Neural progenitor cell (in vitro differentiated cells): Measurements from ENCODE around the gene JPH3. TPM values are rescaled to one million over a fixed set of nuclear protein-coding genes. Genes with fewer than 3 reads are reported as not detected.

Source experiments
- DNase-seq: peaks from one replicate; pipeline ENCODE4 v3.0.0-alpha.2; 2016; ENCODE audit warnings: low spot score
- H2AFZ ChIP-seq: fragments of 200-600 bp; sonication (generic); replicated peaks from 2 replicates; pipeline ENCODE4 v1.6.1; 2016; ENCODE audit warnings: antibody characterized with exemption
- H3F3A ChIP-seq: fragments of 200-600 bp; sonication (generic); 2 replicates; pipeline ENCODE4 v1.6.1; 2016; ENCODE audit warnings: antibody characterized with exemption, low read depth
- H3K27ac ChIP-seq: fragments of 200-600 bp; sonication (generic); 2 replicates; pipeline ENCODE4 v1.5.1; 2016; ENCODE audit warnings: mild to moderate bottlenecking
- H3K27me3 ChIP-seq: fragments of 200-600 bp; sonication (generic); 2 replicates; pipeline ENCODE4 v1.6.1; 2016; ENCODE audit warnings: mild to moderate bottlenecking, moderate library complexity
- H3K36me3 ChIP-seq: fragments of 200-600 bp; sonication (generic); 2 replicates; pipeline ENCODE4 v1.5.1; 2016
- H3K4me1 ChIP-seq: fragments of 200-600 bp; sonication (generic); 2 replicates; pipeline ENCODE4 v1.6.1; 2016; ENCODE audit warnings: mixed run types
- H3K4me2 ChIP-seq: fragments of 200-600 bp; sonication (generic); 2 replicates; pipeline ENCODE4 v1.6.1; 2016
- H3K4me3 ChIP-seq: fragments of 200-600 bp; sonication (generic); 2 replicates; pipeline ENCODE4 v1.5.1; 2016
- H3K79me2 ChIP-seq: fragments of 200-600 bp; sonication (generic); 2 replicates; pipeline ENCODE4 v1.6.1; 2016; ENCODE audit warnings: low read depth
- H3K9ac ChIP-seq: fragments of 200-600 bp; sonication (generic); 2 replicates; pipeline ENCODE4 v1.6.1; 2016
- H3K9me3 ChIP-seq: fragments of 200-600 bp; sonication (generic); 2 replicates; pipeline ENCODE4 v1.5.1; 2016; ENCODE audit warnings: low read depth
- H4K20me1 ChIP-seq: fragments of 200-600 bp; sonication (generic); 2 replicates; pipeline ENCODE4 v1.6.1; 2016; ENCODE audit warnings: low read depth
- H3K27ac Mint-ChIP-seq: 3 replicates; pipeline ENCODE4 v1.8.0; 2021; ENCODE audit warnings: mixed read lengths
- H3K27me3 Mint-ChIP-seq: 2 replicates; pipeline ENCODE4 v1.8.0; 2022; ENCODE audit warnings: low read depth, mild to moderate bottlenecking, inconsistent platforms, moderate library complexity, mixed read lengths; ENCODE audit not compliant: insufficient read depth
- H3K36me3 Mint-ChIP-seq: 3 replicates; pipeline ENCODE4 v1.8.0; 2021; ENCODE audit warnings: mixed read lengths
- H3K4me1 Mint-ChIP-seq: 3 replicates; pipeline ENCODE4 v1.8.0; 2021; ENCODE audit warnings: mixed read lengths
- H3K4me3 Mint-ChIP-seq: 3 replicates; pipeline ENCODE4 v1.8.0; 2021; ENCODE audit warnings: mild to moderate bottlenecking, moderate library complexity, mixed read lengths
- H3K9me3 Mint-ChIP-seq: 3 replicates; pipeline ENCODE4 v1.8.0; 2020; ENCODE audit warnings: mixed read lengths
- EZH2 ChIP-seq: fragments of 200-600 bp; sonication (generic); IDR thresholded peaks from 2 replicates; pipeline ENCODE4 v1.6.1; 2017; ENCODE audit warnings: antibody characterized with exemption, mild to moderate bottlenecking, moderate library complexity
- EZH2phosphoT487 ChIP-seq: fragments of 200-600 bp; sonication (generic); IDR thresholded peaks from 2 replicates; pipeline ENCODE4 v1.6.1; 2017; ENCODE audit warnings: antibody characterized with exemption
- total RNA-seq: library from RNA; depleted of rRNA; stranded (reverse); fragments of >200 nt; gene quantifications from 2 replicates; pipeline ENCODE4 v1.2.3, GENCODE V29; 2015; ENCODE audit warnings: low replicate concordance
- TF ChIP-seq, protein P1 (sequence below): fragments of 200-600 bp; sonication (generic); IDR thresholded peaks from 2 replicates; pipeline ENCODE4 v1.5.1; 2017; ENCODE audit warnings: antibody characterized with exemption, mild to moderate bottlenecking

The JPH3 gene
- total RNA-seq, 1 donor from 2014 or later, result 7.1 TPM

DNA sequence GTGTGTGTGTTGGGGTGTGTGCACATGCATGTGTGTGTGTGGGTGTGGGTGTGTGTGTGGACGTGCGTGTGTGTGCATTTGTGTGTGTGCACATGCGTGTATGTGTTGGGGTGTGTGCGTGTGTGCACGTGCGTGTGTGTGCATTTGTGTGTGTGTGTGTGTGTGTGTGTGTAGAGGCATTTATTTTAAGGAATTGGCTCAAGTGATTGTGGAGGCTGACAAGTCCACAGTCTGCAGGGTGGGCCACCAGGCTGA, 37.9 kb upstream of the JPH3 start:
- H3K4me3 Mint-ChIP-seq, result peak overlapping the region; percentile 61
- Histone ChIP-seq H3K27ac (no peak overlapping the region), H3K9ac (no peak overlapping the region), H3K4me1 (no peaks in the 10 kb centered on the region), H3K79me2 (no peaks in the 10 kb centered on the region), H3K9me3 (no peaks in the 10 kb centered on the region), H3K27me3 (no peaks in the 10 kb centered on the region), H3F3A (no peaks in the 10 kb centered on the region), H3K4me2 (no peak overlapping the region), H2AFZ (no peak overlapping the region), H4K20me1 (no peaks in the 10 kb centered on the region), H3K4me3 (no peak overlapping the region), H3K36me3 (no peaks in the 10 kb centered on the region)
- peak overlapping the region; percentile 53 for H3K27ac Mint-ChIP-seq
- no peak for DNase-seq
- peaks cover 14% of the 10 kb centered on the region for H3K27me3 Mint-ChIP-seq
- H3K9me3 Mint-ChIP-seq, result peaks cover 14% of the 10 kb centered on the region
- H3K4me1 Mint-ChIP-seq, result peaks cover 15% of the 10 kb centered on the region
- TF ChIP-seq EZH2 (no peak), EZH2phosphoT487 (no peak)
- TF ChIP-seq, protein P1, sequence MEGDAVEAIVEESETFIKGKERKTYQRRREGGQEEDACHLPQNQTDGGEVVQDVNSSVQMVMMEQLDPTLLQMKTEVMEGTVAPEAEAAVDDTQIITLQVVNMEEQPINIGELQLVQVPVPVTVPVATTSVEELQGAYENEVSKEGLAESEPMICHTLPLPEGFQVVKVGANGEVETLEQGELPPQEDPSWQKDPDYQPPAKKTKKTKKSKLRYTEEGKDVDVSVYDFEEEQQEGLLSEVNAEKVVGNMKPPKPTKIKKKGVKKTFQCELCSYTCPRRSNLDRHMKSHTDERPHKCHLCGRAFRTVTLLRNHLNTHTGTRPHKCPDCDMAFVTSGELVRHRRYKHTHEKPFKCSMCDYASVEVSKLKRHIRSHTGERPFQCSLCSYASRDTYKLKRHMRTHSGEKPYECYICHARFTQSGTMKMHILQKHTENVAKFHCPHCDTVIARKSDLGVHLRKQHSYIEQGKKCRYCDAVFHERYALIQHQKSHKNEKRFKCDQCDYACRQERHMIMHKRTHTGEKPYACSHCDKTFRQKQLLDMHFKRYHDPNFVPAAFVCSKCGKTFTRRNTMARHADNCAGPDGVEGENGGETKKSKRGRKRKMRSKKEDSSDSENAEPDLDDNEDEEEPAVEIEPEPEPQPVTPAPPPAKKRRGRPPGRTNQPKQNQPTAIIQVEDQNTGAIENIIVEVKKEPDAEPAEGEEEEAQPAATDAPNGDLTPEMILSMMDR, result no peak
- no peaks in the 10 kb centered on the region for H3K36me3 Mint-ChIP-seq

DNA sequence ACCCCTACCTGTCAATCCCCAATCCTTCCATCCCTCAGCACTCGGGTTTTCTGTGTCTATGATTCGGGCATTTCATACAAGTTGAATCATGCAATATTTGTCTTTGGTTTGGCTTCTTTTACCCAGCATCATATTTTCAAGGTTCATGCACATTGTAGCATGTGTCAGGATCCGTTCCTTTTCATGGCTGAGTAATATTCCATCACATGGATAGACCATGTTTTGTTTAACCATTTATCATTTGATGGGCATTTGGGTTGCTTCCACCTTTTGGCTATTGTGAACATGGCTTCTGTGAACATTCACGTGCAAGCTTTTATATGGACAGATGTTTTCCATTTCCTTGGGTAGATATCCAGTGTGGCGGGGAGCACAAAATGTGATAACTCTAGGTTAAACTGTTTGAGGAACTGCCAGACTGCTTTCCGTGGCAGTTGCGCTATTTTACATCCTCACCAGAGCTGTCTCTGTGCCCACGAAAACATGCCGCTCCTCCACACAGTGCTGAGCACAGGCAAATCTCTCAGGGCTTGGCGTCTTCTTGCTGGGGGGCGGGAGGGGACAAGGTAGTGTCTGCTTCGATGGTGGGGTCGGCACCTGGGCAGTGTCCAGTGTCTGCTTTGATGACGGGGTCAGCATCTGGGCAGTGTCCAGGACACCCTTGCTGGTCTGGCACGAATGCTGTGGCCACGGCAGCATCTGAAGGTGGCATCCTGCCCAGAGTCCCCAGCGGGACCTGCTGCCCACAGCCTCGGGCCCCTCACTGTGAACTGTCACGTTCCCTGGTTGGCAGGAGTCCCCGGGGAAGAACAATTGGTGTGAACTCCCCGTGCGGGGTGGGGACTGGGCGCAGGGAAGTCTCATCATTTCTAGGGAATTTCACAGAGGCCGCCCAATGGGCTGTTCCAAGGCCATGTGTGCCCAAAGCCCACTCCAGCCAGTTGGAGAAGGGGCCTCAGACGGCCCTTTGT, 32.4 kb upstream of the JPH3 start:
- Histone ChIP-seq H3K9ac (no peak overlapping the region), H3K4me3 (no peak overlapping the region), H3K79me2 (no peaks in the 10 kb centered on the region), H3K36me3 (no peaks in the 10 kb centered on the region), H3F3A (peaks cover 8% of the 10 kb centered on the region), H3K27me3 (no peaks in the 10 kb centered on the region), H3K4me2 (no peak overlapping the region), H3K9me3 (no peaks in the 10 kb centered on the region), H3K27ac (no peak overlapping the region), H4K20me1 (no peaks in the 10 kb centered on the region), H2AFZ (no peak overlapping the region), H3K4me1 (peaks cover 9% of the 10 kb centered on the region)
- Mint-ChIP-seq H3K9me3 (no peaks in the 10 kb centered on the region), H3K27ac (peak overlapping the region; percentile 35), H3K27me3 (peaks cover under 1% of the 10 kb centered on the region), H3K4me3 (no peak overlapping the region), H3K36me3 (no peaks in the 10 kb centered on the region), H3K4me1 (peaks cover 8% of the 10 kb centered on the region)
- no peak for DNase-seq
- no peak for TF ChIP-seq EZH2phosphoT487
- TF ChIP-seq EZH2, result no peak
- TF ChIP-seq, protein P1, result no peak

DNA sequence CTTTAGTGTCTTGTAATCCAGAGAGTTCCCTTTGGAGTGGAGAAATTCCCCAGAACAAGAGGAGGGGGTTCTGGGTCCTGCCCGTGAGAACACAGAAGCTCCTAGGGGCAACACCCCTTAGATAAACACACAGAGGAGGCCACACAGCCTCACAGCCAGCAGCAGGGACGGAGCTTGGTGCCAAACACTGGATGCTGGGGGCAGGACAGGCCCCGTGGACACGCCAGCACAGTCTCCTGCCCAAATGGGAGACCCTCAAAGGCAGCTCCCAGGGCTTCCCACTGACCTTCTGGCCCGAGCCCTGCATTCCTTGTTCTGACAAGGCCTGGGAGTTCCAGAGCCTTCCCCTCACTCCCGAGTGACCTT, 31.8 kb upstream of the JPH3 start:
- Histone ChIP-seq H3K27me3 (no peaks in the 10 kb centered on the region), H3K36me3 (no peaks in the 10 kb centered on the region), H3F3A (peaks cover 13% of the 10 kb centered on the region), H2AFZ (peak overlapping the region; percentile 90), H3K4me1 (peaks cover 13% of the 10 kb centered on the region), H3K27ac (no peak overlapping the region), H3K4me3 (no peak overlapping the region), H3K79me2 (no peaks in the 10 kb centered on the region), H3K4me2 (no peak overlapping the region), H4K20me1 (no peaks in the 10 kb centered on the region), H3K9me3 (no peaks in the 10 kb centered on the region), H3K9ac (no peak overlapping the region)
- Mint-ChIP-seq H3K4me1 (peaks cover 11% of the 10 kb centered on the region), H3K27me3 (no peaks in the 10 kb centered on the region), H3K4me3 (no peak overlapping the region), H3K27ac (no peak overlapping the region), H3K9me3 (no peaks in the 10 kb centered on the region), H3K36me3 (no peaks in the 10 kb centered on the region)
- DNase-seq, result no peak
- TF ChIP-seq, protein P1, result no peak
- TF ChIP-seq EZH2, result no peak
- TF ChIP-seq EZH2phosphoT487, result no peak
